ENCODE measurements around the gene DMC1.
"Not testable (repeated sequence)": the region's sequence is repeated elsewhere in the genome, so short reads cannot be mapped to it uniquely, and the experiment has no call there.

DMC1 gene

GRCh38 chr22:38471237-38471636 lies 98.7 kb downstream of the DMC1 start:
- Histone ChIP-seq H2BK15ac (ENCODE audit: low read depth, poor library complexity, severe bottlenecking) (no peak overlapping the region), H4K91ac (ENCODE audit: low read length) (no peak overlapping the region), H2AFZ (ENCODE audit: low read depth, low read length) (no peak overlapping the region), H2AK5ac (ENCODE audit: low read length, severe bottlenecking) (no peak overlapping the region), H3K36me3 (ENCODE audit: control insufficient read depth in 1 of 2, insufficient read depth in 2 of 2, low read depth in 1 of 2, low read length in 2 of 2) (peaks cover 21 to 29% of the 10 kb centered on the region in 2 experiments), H3K27me3 (ENCODE audit: control insufficient read depth in 1 of 2, insufficient read depth in 1 of 2, low read length in 2 of 2) (no peaks in the 10 kb centered on the region), H3K4me1 (ENCODE audit: control insufficient read depth, insufficient read depth, low read depth, low read length) (peaks cover 22% of the 10 kb centered on the region), H3K4me3 (ENCODE audit: insufficient read depth in 1 of 2, low read depth in 1 of 2, low read length in 2 of 2) (no peak overlapping the region), H2BK5ac (ENCODE audit: low read depth, low read length, poor library complexity, severe bottlenecking) (no peak overlapping the region), H2BK12ac (ENCODE audit: low read length in 2 of 2) (no peak overlapping the region), H3K23ac (ENCODE audit: low read length in 2 of 2) (peak overlapping the region in 1 of 2 experiments; percentile 65), H3K4me2 (ENCODE audit: low read length, poor library complexity, severe bottlenecking) (no peak overlapping the region), H3K9ac (ENCODE audit: low read length) (no peak overlapping the region), H3K18ac (ENCODE audit: low read depth in 1 of 2, low read length in 2 of 2) (no peak overlapping the region), H3K27ac (ENCODE audit: low read length, poor library complexity, severe bottlenecking) (no peak overlapping the region), H3K4ac (ENCODE audit: low read depth in 1 of 2, low read length in 2 of 2) (no peak overlapping the region), H3K79me1 (replicated peaks; ENCODE audit: low read length, poor library complexity, severe bottlenecking) (peaks cover 25% of the 10 kb centered on the region), H4K8ac (ENCODE audit: low read length) (no peak overlapping the region), H3K14ac (ENCODE audit: low read length in 2 of 2) (no peak overlapping the region), H2BK120ac (ENCODE audit: low read depth, low read length) (no peak overlapping the region), H3K9me3 (ENCODE audit: control insufficient read depth, low read length) (no peaks in the 10 kb centered on the region)
- no peak for DNase-seq
- WGBS = 94% methylated on average over 11 of the region's 11 CpGs

DNA sequence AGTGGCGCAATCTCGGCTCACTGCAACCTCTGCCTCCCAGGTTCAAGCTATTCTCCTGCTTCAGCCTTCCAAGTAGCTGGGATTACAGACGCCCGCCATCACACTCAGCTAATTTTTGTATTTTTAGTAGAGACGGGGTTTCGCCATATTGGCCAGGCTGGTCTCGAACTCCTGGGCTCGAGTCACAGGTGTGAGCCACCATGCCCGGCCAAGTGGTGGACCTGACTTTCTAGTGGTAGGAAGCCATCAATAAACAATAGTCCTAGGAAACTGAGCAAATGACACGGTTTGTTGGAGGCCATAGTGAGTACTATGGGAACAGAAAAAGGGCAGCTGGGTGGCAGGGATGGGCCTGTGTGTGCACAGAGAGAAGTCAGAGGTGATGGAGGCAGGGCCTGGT lies 99.8 kb downstream of the DMC1 start:
- not testable (repeated sequence) for H3K9me3 ChIP-seq (ENCODE audit: control insufficient read depth, low read length); H3K4me3 ChIP-seq (ENCODE audit: insufficient read depth in 1 of 2, low read depth in 1 of 2, low read length in 2 of 2); H2AK5ac ChIP-seq (ENCODE audit: low read length, severe bottlenecking); H3K27ac ChIP-seq (ENCODE audit: low read length, poor library complexity, severe bottlenecking); H4K91ac ChIP-seq (ENCODE audit: low read length); H2BK120ac ChIP-seq (ENCODE audit: low read depth, low read length); H3K18ac ChIP-seq (ENCODE audit: low read depth in 1 of 2, low read length in 2 of 2); H2AFZ ChIP-seq (ENCODE audit: low read depth, low read length); H3K4me2 ChIP-seq (ENCODE audit: low read length, poor library complexity, severe bottlenecking); DNase-seq; H3K14ac ChIP-seq (ENCODE audit: low read length in 2 of 2); H2BK5ac ChIP-seq (ENCODE audit: low read depth, low read length, poor library complexity, severe bottlenecking); H3K27me3 ChIP-seq (ENCODE audit: control insufficient read depth in 1 of 2, insufficient read depth in 1 of 2, low read length in 2 of 2); H3K4ac ChIP-seq (ENCODE audit: low read depth in 1 of 2, low read length in 2 of 2); H3K23ac ChIP-seq (ENCODE audit: low read length in 2 of 2); H4K8ac ChIP-seq (ENCODE audit: low read length); H3K9ac ChIP-seq (ENCODE audit: low read length); H2BK15ac ChIP-seq (ENCODE audit: low read depth, poor library complexity, severe bottlenecking); H2BK12ac ChIP-seq (ENCODE audit: low read length in 2 of 2)
- 93% methylated on average over 10 of the region's 10 CpGs for WGBS
- Histone ChIP-seq H3K36me3 (ENCODE audit: control insufficient read depth in 1 of 2, insufficient read depth in 2 of 2, low read depth in 1 of 2, low read length in 2 of 2) (peaks cover 21% of the 10 kb centered on the region in 2 experiments), H3K4me1 (ENCODE audit: control insufficient read depth, insufficient read depth, low read depth, low read length) (peaks cover 22% of the 10 kb centered on the region), H3K79me1 (replicated peaks; ENCODE audit: low read length, poor library complexity, severe bottlenecking) (peaks cover 25% of the 10 kb centered on the region)

DNA sequence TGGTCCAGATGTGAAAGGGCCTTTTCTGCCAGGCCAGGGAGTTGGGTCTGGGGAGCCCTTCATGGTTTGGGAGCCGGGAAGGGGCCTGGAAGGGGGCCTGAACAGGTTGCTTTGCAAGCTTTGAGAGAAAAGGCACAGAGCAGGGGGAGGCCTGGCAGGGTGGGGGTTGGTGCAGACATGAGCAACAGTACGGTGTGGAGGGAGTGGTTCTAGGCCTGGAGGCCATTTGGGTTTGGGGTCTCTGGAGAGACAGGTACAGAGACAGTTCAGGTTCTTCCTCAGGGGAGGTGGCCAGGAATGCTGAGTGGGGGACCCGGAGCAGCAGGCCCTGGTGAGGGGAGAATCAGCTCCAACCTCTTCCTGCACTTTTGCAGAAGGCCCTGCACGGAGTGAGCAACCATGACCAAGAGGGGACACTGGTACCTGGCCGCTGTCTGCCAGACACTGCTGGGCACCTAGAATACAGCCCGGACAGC lies 100.6 kb downstream of the DMC1 start:
- H2BK120ac ChIP-seq (ENCODE audit: low read depth, low read length) = no peak overlapping the region
- H3K18ac ChIP-seq (ENCODE audit: low read depth in 1 of 2, low read length in 2 of 2) = no peak overlapping the region
- H2AFZ ChIP-seq (ENCODE audit: low read depth, low read length) = no peak overlapping the region
- peak overlapping the region; percentile 94 for H3K9ac ChIP-seq (ENCODE audit: low read length)
- peak overlapping the region; percentile 97 for H3K4me2 ChIP-seq (ENCODE audit: low read length, poor library complexity, severe bottlenecking)
- peaks cover 22% of the 10 kb centered on the region for H3K4me1 ChIP-seq (ENCODE audit: control insufficient read depth, insufficient read depth, low read depth, low read length)
- no peak overlapping the region for H3K23ac ChIP-seq (ENCODE audit: low read length in 2 of 2)
- H2AK5ac ChIP-seq (ENCODE audit: low read length, severe bottlenecking) = peak overlapping the region; percentile 15
- H4K8ac ChIP-seq (ENCODE audit: low read length) = no peak overlapping the region
- peak overlapping the region; percentile 75 to 88 for H3K4me3 ChIP-seq (ENCODE audit: insufficient read depth in 1 of 2, low read depth in 1 of 2, low read length in 2 of 2)
- no peak overlapping the region for H4K91ac ChIP-seq (ENCODE audit: low read length)
- no peaks in the 10 kb centered on the region for H3K9me3 ChIP-seq (ENCODE audit: control insufficient read depth, low read length)
- H3K4ac ChIP-seq (ENCODE audit: low read depth in 1 of 2, low read length in 2 of 2) = no peak overlapping the region
- H3K27ac ChIP-seq (ENCODE audit: low read length, poor library complexity, severe bottlenecking) = no peak overlapping the region
- no peak overlapping the region for H2BK5ac ChIP-seq (ENCODE audit: low read depth, low read length, poor library complexity, severe bottlenecking)
- peaks cover 15 to 17% of the 10 kb centered on the region in 2 experiments for H3K36me3 ChIP-seq (ENCODE audit: control insufficient read depth in 1 of 2, insufficient read depth in 2 of 2, low read depth in 1 of 2, low read length in 2 of 2)
- H2BK12ac ChIP-seq (ENCODE audit: low read length in 2 of 2) = peak overlapping the region in 1 of 2 experiments; percentile 17
- peaks cover 0 to 4% of the 10 kb centered on the region in 2 experiments for H3K27me3 ChIP-seq (ENCODE audit: control insufficient read depth in 1 of 2, insufficient read depth in 1 of 2, low read length in 2 of 2)
- WGBS = 89% methylated on average over 4 of the region's 6 CpGs
- H3K14ac ChIP-seq (ENCODE audit: low read length in 2 of 2) = peak overlapping the region in 1 of 2 experiments; percentile 29
- H3K79me1 ChIP-seq (replicated peaks; ENCODE audit: low read length, poor library complexity, severe bottlenecking) = peaks cover 25% of the 10 kb centered on the region
- DNase-seq = no peak
- no peak overlapping the region for H2BK15ac ChIP-seq (ENCODE audit: low read depth, poor library complexity, severe bottlenecking)
